Measurements from ENCODE around the gene GIT2.
A peak's percentile ranks its signal among the peaks of the same experiment; 100 is the strongest.

GIT2 gene

DNA sequence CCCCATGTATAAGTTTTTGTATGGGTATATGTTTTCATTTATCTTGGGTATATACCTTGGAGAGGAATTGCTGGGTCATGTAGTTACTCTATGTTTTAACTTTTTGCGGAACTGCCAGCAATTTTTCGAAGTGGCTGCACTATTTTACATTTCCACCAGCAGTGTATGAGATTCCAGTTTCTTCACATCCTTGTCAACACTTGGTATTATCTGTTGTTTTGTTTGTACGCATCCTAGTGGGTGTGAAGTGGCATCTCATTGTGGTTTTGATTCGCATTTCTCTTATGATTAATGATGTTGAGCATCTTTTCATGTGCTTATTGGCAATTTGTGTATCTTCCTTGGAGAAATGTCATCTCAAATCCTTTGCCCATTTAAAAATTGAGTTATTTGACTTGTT lies 9.9 kb upstream of the GIT2 start:
- no peak for DNase-seq
- intact Hi-C loops (cut with DNase I): no loop called here

DNA sequence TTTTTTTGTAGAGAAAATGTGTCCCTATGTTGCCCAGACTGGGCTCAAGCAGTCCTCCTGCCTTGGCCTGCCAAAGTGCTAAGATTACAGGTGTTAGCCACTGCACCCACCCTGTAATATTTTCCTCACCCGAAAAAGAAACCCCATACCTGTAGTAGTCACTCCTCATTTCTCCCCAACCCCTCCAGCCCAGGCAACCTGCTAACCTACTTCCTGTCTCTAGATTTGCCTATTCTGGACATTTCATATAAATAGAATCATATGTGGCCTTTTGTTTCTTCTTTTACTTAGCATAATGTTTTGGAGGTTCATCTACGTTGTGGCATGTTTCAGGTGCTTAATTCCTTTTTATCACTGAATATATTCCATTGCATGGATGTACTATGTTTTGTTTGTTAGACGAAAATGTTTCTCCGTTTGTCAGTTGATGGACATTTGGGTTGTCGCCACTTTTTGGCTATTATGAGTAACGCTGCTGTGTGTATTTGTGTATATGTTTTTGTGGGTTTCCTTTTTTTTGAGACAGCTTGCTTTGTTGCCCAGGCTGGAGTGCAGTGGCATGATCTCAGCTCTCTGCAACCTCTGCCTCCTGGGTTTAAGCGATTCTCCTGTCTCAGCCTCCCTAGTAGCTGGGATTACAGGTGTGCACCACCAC lies 9.3 kb upstream of the GIT2 start:
- DNase-seq: no peak
- intact Hi-C loops (cut with DNase I): no loop called here

DNA sequence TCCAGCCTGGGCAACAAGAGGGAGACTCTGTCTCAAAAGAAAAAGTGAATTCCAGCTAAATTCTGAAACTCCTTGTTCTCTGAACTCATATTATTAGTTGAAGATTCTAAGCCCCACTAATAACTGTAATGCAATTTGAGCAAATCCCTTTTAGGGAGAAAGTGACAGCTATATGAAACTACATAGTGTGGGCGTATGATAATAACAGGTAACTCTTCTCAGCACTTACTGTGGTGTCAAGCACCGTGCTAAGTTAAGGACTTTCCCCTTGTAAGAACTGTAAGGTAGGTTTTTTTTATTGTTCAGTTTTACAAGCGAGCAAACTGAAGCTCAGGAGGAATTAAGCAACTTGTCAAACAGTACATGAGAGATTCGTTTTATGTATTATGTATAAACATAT lies 8.4 kb upstream of the GIT2 start:
- DNase-seq: no peak
- intact Hi-C loops (cut with DNase I): loop anchor here (5.0 kb wide), 1 partner anchor 33 kb away; no protein-coding TSS in a partner anchor

DNA sequence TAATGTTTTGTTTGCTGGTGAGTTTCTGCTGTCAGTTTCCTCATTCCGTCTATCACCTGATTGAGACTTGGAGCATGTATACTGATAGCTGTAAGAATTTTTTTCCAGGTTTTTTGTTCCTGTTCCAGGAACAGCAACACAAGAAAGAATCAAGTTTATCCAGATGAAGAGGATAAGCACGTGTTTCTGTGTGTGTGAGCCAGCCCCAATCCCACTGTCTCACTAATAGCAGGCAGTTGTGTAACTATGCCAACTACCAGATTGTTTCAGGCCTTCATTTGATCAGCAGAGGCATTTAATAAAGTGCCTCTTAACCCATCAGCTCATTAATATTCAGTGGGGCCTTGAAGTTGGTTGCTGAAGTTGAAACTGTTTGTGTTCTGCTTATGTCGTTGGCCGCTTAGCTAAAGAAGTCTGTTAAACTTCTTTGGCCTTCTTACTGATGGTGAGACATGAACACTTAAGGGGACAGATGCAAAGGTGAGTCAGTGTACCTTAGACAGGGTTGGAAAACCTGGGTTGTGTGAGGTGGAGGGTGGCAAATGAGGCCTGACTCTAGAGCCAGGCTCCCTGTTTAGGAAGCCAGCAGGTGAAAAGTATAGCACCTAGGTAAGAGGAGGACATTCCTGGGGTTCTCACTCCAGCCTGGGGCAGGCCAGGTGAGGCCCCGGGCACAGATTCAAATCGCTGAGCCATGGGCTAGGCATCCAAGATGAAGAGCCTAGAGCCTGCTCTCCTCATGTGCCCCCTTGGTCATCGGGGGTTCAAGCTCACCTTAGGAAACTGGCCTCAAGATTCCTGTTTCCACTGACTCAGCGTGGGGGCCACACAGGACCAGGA lies 6.7 kb upstream of the GIT2 start:
- peak in 1 of 10 donors; percentile 15 for DNase-seq
- intact Hi-C loops (cut with DNase I): loop anchor here (5.0 kb wide), 1 partner anchor 34 kb away; no protein-coding TSS in a partner anchor

DNA sequence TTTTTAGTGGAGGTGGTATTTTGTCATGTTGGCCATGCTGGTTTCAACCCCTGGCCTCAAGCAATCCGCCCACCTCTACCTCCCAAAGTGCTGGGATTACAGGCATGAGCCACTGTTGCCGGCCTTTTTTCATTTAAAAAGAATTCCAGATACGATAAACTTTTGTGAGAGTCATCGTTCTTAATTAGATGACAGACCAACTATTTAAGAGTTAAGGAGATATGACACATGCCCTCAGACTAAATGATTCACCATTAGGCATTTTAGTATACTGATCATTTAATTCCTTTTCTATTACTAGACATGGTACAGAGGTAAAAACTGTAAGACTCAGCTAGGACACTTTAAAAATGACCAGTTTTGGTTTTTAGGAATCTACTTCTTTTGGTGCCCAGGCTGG lies 5.4 kb upstream of the GIT2 start:
- intact Hi-C loops (cut with DNase I): loop anchor here (5.0 kb wide), 1 partner anchor 36 kb away; no protein-coding TSS in a partner anchor

DNA sequence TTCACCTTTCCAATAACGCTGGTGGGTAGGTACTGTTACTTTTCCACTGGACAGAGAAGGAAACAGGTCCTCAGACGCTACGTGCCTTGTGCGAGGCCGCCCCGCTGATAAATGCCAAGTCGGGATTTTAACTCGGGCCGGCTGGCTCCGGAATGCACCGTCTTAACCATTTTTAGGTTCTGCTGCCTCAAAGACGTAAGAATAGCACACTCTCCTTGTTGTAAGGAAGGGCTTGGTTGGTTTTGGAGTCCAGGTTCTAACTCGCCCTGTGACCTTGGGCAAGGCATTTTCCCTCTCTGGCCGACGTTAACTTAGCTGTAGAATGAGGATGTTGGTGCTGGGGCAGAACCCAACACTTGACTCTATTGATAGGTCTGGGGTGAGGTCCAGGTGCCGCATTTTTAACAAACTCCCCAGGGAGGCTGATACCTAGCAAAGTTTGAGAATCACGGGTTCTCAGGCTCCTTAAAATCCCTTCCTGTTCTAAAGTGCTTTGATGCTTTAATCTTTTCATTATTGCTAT lies 3.9 kb upstream of the GIT2 start:
- DNase-seq: peak in 3 of 10 donors; percentile 17 to 75 (median 17)

More for the DNA sequence above, 5.4 kb upstream of the GIT2 start:
- no peak for DNase-seq

DNA sequence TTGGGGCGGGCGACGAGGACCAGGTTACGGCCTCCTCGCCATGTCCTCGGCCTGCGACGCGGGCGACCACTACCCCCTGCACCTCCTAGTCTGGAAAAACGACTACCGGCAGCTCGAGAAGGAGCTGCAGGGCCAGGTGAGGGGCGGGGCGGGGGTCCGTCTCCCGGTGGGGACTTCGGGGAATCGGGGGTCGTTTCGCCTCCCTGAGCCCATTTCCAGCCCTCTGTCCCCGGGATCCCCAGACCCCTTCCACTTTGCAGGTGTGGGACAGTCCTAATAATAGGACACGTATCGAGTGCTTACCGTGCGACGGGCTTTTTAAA lies 3.4 kb upstream of the GIT2 start:
- no peak for DNase-seq
- intact Hi-C loops (cut with DNase I): loop anchor here (5.0 kb wide), 1 partner anchor 97 kb away; the partner anchor contains the start of gene TCHP

More for the DNA sequence above, 3.9 kb upstream of the GIT2 start:
- intact Hi-C loops (cut with DNase I): loop anchor here (5.0 kb wide), 2 partner anchors 37 to 98 kb away; partner anchors contain the start of gene TCHP

DNA sequence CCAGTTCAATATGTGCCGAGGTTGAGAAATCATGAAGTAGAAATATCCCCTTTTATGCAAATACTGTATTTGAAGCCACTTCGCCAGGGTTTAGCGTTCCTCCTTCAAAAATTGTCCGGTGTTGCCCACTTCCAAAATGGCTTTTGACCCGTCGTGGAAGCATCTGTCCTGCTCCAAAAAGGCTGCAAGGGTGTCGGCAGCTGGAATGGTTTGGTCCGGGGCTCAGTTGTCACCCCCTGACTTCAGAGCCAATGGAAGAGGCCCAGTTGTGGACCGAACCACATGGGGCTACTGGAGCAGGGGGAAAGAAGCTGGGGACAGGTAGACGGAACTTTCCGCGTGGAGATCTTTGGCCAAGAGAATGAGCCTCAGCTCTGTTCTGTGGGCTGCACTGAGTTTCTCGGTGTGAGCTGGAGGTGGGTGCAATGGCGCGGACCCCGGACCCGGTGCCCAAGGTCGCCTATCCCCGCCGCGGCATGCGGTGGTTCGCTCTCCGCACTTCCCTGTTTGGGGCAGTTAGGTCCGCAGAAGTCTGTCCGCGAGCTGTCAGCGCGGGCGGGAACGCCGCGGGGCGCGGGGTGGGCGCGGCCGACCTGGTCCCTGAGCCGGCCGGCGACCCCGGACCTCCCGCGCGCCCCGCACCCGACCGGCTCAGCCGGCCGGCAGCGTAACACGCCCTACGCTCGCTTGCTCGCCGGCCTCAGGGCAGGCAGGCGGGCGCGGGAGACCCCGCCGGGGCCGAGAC lies 2.9 kb upstream of the GIT2 start, which contains the start of gene ANKRD13A:
Gene ANKRD13A, plus strand, starts transcription at position 527 of the 745 bp plus-strand sequence. CDS start 259 bp downstream, outside the sequence.
- DNase-seq: peak; percentile 81 to 98 (median 89)
- intact Hi-C loops (cut with DNase I): loop anchor here (5.0 kb wide), 1 partner anchor 97 kb away; the partner anchor contains the start of gene TCHP

DNA sequence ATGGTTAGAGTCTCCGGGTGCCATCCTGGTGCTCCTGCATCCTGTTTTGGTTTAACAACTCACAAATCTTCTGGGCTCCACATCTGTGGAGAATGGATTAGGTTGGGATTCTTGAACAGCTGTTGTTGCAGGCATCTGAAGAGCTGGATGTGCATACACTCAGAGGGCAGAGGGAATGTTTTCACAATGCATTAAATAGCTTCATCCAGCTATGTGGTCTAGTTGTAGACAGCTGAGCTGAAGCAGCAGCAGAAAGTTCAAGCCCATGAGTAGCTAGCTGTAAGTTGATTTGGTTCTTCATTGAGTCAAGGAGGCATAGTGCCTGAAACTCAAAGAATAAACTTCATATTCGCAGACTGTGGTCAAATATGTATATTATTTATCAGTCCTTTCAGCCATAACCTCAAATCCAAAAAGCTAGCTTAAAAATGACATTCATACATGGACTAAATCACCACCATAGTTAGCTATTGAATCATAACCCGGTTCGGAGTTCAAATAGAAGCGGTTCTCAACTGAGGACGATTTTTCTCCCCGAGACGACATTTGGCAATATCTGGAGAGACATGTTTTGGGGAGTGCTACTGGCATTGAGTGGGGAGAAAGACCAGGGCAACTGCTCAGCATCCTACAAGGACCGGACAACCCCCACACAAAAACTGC lies 2.2 kb upstream of the GIT2 start:
- intact Hi-C loops (cut with DNase I): loop anchor here (5.0 kb wide), 1 partner anchor 96 kb away; the partner anchor contains the start of gene TCHP

DNA sequence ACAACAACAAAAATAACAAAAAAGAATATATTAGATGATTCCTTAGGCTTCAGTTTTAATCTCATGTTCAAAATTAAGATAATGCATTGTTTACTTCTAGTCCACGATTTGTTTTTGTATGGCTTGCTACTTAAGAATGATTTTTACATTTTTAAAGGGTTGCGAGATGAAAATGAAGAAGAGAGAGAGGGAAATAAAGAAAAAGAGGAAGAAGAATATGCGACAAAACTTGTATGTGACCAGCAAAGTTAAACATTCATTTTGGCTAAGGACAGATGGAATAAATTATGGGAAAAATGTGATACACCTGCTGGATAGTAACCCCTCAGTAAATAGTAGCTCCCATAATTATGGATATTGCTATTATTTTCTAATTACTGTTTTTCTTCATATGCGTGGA lies 1.2 kb upstream of the GIT2 start:
- intact Hi-C loops (cut with DNase I): loop anchor here (5.0 kb wide), 1 partner anchor 95 kb away; the partner anchor contains the start of gene TCHP
- DNase-seq: no peak

More for the DNA sequence above, 2.2 kb upstream of the GIT2 start:
- no peak for DNase-seq

DNA sequence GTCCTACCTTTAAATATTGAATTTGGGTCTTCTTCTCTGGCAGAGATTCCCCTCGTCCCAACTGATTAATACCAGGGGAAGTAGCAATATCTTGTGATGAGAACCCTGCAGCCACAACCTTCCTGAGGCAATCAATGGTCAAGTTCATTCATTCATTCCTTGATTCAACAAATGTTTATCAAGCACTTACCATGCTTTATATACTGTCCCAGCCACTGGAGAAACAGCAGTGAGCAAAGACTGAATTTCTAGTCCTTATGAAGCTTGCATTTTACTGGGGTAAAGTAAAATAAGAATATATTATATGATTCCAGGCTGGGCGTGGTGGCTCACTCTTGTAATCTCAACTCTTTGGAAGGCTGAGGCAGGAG lies 300 bp upstream of the GIT2 start:
- intact Hi-C loops (cut with DNase I): loop anchor here (5.0 kb wide), 1 partner anchor 94 kb away; the partner anchor contains the start of gene TCHP
- DNase-seq: no peak

DNA sequence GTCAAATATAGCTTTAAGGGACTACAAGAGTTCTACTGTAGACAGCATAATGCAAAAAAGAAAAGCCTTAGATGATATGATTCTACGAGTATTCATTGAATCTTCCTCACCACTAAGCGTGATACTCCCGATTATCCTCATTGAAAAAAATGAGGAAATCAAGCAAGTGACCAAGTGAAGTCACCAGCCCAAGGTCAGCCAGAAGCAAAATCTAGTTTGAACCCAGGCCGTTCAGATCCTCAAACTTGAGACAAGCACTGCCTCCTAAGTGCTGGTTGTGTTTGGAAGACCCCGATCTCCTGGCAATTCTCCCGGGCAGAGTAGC lies 845 bp downstream of the GIT2 start:
- intact Hi-C loops (cut with DNase I): loop anchor here (5.0 kb wide), 1 partner anchor 93 kb away; the partner anchor contains the start of gene TCHP

DNA sequence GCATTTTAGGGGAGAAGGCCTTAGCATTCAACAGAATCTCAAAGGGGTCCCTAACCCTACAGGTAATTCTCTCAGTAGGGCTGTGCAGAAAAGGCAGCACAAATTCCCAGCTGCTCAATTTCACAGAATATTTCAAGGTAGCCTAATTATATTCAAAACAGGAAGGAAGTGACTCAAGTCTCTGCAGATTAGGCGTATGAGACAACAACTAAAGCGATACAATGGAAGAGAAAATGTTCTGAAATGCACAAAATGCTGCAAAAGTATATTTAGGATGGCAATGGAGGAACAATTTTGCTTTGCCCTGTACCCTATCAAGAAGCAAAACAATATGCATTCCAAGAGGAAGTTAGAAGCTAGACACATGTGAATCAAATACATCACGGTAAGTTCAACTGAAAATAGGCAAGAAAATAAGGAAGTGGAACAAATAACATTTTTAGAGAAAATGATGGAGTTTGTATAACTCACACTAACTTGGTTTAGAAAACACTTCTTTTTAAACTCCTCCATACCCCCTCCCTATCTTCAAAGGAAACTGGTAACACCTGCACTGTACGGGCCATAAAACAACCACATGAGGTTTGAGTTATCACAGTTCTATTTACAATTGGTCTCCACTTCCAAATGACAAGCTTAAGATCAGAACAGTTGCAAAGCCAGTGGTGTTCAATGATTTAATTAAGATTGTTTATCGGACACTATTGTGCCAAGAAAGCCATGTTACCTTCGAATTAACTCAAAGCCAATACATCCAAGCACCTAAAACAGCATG lies 1.6 kb downstream of the GIT2 start:
- intact Hi-C loops (cut with DNase I): loop anchor here (5.0 kb wide), 1 partner anchor 92 kb away; the partner anchor contains the start of gene TCHP

More for the DNA sequence above, 845 bp downstream of the GIT2 start:
- DNase-seq: no peak

DNA sequence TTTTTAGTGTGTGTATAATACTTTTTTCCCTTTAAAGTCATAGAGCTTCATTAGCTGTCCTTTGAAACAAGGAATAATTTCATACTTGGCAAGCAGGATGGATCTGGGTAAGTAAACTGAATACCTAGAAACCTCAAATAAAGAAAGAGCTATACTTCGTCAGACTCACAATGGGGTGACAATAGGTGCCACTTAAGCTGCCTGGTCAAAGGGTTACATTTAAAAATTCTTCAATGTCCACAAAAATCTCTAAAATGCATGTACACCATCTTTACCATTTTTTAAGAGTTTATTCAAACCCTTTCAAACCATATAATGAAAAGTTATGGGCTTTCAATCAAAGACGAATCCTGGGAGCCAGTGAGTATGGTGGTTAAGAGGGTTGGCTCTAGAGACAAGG lies 3.1 kb downstream of the GIT2 start:
- intact Hi-C loops (cut with DNase I): no loop called here
- DNase-seq: no peak

More for the DNA sequence above, 1.6 kb downstream of the GIT2 start:
- no peak for DNase-seq

DNA sequence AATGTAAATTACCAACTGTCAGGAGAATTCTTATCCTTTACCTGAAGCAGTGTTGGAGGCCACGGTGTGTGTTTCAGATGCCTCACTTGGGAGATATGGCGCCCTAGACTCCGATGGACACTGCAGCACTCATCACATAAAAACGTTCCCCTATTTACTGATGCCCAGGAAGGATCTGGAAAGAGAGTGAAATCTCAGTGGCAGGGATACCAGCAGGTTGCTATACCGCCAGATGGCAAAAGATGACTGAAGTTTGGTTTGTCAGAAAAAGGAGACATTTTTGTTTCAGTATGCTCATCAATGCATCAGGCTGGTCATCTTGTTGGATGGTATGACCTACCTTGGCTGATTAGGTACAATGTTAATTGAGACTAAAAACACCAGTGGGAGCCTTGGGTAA lies 4.6 kb downstream of the GIT2 start:
- intact Hi-C loops (cut with DNase I): no loop called here
- no peak for DNase-seq

DNA sequence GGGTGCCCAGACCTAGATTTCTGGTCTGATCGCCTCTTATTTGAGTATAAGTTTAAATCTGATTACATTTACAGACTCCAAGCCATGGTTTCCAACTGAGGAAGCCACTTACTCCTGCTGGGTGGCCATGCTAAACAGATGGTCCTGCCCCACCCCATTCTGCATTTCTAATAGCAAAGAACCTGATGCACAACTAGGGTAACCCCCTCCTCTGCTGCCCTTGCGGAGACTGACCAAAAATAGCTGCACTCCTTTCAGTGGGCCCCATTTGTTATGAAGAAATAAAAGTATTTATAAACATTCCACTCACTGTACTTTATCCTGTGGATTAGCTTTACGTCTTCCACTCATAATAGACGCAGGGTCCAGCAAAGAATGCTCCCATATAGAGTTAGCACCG lies 6.8 kb downstream of the GIT2 start:
- intact Hi-C loops (cut with DNase I): no loop called here
- DNase-seq: no peak

DNA sequence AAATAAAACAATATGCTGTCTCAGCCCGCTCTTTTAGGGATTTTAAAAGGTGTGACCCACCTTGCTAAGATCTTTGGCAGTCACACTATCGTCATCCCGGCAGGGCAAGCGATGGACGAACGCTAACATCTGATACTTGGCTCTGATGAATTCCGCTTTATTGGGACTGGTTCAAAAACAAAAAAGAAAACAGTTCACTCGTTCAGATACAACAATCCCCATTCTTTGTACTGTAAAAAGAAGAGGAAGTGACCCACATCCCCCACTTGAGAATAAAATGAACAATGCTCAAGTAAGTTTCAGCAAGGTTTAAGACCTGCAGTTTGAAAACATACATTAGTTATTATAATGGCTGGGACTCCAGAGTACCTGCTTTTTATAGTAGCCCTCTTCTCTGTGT lies 7.3 kb downstream of the GIT2 start:
- intact Hi-C loops (cut with DNase I): no loop called here
- DNase-seq: no peak

DNA sequence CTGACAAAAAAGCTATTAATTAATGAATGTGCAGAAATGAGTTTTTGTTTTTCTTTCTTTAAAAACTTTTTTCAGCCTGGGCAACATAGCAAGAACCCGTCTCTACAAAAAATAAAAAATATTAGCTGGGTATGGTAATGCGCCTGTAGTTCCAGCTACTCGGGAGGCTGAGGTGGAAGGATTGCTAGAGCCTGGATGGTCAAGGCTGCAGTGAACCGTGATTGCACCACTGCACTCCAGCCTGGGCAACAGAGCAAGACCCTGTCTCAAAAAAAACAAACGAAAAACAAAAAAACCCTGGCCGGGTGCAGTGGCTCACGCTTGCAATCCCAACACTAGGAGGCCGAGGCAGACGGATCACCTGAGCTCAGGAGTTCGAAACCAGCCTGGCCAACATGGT lies 7.9 kb downstream of the GIT2 start:
- DNase-seq: no peak
- intact Hi-C loops (cut with DNase I): no loop called here

DNA sequence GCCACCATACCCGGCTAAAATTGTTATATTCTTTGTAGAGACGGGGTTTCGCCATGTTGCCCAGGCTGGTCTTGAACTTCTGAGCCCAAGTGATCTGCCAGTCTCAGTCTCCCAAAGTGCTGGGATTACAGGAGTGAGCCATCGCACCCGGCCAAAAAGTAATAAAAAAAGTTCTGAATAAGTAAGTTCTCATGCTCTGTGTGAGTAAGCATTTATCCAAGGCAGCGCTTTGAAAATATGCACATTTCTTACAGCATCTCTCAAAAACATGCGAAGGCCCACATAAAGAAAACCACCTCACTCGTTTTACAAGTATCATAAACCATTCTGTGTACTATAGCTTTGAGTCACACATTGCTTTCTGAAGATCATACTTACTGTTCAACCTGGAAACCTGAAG lies 8.6 kb downstream of the GIT2 start:
- intact Hi-C loops (cut with DNase I): no loop called here

More for the DNA sequence above, 8.6 kb downstream of the GIT2 start:
- DNase-seq: no peak
